ENCODE data around the gene COX6B2.

COX6B2 gene

GRCh38 chr19:55362174-55362989 is 7.9 kb upstream of the COX6B2 start:
- DNase-seq = no peak

- DNase-seq = no peak
These were observed 6.4 kb upstream of the COX6B2 start for GRCh38 chr19:55360902-55361301.

GRCh38 chr19:55358943-55359908 is 4.7 kb upstream of the COX6B2 start:
- DNase-seq = no peak

DNA sequence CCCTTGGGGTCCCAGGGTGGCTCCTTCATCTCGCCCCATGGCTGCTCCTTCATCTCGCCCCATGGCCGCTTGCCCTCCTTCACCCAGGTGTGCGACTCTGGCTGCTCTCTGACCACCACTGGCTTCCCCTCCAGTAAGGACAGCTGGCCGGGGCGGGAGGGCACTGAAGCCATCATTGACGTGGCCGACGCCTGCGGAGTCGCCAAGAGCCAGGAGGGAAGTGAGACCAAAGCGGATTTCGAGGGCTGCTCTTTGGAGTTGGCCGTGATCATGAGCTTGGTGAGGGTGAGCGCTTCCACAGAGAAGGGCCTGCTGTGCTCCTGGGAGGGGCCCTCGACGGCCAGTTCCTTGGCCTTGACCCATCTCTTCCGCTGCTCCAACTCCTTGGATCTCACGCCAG is 4.0 kb upstream of the COX6B2 start:
- no peak for DNase-seq

GRCh38 chr19:55355213-55355821 is 798 bp upstream of the COX6B2 start:
- no peak for DNase-seq

DNA sequence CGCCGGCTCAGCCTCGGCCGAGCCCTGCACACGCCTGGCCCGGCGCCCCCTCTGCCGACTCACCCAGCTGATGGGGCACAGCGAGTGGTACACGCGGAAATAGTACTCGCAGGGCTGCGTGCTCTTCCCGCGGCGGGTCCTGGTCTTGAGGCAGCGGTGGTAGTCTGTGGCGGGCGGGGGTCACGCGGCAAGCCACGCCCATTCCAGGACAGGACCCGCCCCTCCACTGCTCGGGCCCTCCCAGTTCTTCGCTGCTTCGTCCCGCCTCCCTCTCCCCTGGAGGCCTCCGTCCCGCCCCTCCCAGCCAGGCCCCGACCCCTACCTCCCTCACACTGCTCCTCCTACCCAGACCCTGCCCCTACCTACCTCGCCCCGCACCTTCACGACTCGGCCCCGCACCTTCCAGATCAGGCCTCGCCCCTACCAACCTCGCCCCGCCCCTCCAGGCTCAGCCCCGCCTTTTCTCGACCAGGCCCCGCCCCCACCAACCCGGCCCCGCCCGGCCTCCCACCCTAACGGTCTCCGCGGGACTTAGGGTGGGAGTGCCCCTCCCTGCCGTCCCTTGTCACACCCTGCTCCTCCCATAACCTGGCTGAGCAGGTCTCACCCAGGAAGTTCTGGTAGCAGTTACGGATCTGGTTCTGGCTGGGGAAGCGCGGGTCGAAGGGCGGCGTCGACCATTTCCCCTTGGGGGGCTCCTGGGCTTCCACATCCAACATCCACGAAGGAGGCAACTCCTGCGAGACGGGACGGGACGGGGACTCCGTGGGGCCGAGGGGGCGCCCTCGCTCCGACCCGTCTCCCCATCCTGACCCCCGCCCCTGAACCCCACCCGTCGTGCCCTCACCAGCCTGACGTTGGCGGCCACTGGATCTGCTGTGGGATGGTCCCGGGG is 469 bp downstream of the COX6B2 start:
- peak; percentile 49 to 67 for DNase-seq

GRCh38 chr19:55353356-55353802 is 1.1 kb downstream of the COX6B2 start:
- no peak for DNase-seq

DNA sequence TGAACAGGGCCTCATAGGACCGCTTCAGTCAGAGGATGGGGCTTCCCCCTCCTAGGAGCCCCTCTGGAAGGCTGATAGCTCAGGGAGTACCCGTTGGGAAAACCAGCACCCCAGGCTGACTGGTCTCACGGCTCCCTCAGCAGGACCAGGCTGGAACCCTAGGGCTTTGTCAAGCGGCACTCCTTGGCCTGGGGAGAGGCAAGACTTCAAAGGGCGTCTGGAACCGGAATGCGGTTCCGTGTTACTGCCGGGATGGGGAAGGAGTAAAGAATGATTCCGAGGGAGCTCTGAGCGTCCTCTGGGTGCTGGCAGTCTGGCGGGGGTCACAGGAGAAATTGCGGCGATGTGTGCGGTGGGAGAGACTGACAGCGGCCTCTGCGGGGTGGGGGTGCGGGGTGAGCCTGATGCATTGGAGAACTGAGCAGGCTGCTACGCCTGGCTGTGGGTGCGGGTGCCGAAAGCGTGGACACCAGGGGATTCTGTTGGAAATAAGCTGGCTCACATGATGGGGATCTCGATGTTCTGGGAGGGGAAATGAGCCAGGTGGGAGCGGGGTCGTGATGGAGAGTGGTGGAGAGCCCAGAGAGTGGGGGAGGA is 1.9 kb downstream of the COX6B2 start:
- no peak for DNase-seq

DNA sequence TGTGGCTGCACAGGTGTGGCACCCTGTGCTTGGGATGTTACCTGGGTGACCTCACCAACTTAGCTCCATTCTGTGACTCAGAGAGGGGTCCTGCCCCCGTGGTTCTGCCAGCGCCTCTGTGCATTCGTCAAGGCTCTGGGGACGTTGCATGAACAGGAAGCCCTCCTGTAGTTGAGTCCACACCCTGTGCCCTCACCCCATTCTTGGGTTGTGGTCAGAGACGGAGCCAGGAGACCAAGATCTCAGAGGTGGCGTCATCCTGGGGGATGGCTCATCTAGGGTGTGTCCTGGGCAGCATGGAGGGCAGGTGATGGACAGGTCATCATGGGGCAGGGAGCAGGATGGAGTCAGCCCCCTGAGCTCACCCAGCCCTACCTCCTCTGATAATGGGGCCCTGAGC is 2.5 kb downstream of the COX6B2 start:
- DNase-seq = no peak

GRCh38 chr19:55350620-55351315 is 3.8 kb downstream of the COX6B2 start:
- DNase-seq = no peak

DNA sequence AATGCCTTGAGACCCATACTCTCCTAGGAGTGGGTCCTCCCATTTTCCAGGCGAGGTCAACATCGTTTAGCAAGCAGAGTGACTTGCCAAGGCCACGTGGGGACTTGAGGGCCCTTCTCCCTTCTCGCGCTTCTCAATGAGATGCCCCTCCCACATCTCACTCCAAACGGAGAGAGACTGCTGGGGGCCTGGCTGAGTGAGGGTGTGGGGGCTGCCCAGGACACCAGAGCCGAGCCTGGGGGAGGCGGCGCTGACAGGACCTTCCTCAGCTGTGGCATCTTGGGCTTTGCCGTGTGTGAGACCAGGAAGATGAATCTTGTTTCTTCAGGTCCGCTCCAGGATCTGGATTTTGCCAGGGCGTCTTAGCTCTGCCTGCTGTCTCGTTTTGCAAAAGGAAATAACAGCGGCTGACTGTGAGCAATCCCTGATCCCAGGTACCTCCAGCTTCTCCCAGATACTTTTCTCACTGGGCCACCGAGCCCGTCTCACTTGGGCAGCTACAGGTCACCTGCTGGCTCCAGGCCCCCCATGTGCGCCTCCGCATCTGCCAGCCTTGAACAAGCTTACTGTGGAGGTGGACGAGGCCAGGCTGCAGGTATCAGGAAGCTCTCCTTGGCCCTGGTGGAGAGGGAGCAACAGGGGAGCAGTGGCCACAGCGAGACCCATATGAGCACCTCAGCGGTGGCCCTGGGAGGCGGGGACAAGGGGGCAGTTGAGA is 6.0 kb downstream of the COX6B2 start:
- no peak for DNase-seq

DNA sequence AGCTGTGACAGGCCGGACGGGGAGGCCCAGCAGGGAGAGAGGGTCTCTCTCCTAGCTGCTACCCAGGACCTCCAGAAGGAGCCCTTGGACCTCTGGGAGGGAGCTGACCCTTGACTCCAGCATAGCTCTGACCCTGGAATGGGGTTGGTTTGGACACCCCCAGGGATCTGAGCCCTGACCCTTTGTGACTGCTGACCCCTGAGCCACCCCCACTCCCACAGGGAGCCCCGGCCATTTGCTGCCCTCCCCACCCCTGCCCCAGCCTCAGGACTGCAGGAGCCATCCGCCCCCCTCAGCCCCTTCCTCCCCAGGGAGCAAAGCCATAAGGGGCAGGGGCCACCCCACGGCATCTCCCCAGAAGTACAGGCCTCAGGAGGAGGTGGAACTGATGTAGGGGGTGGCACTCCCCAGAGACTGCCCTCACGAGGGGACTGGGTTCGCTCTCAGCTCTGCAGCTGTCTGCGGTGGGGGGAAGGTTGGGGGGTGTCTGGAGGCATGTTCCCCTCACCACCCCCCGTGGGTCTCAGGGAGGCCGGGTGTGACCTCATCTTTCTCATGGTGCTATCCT is 7.0 kb downstream of the COX6B2 start:
- no peak for DNase-seq

- no peak for DNase-seq
These were observed 7.6 kb downstream of the COX6B2 start for GRCh38 chr19:55346725-55347441.

DNA sequence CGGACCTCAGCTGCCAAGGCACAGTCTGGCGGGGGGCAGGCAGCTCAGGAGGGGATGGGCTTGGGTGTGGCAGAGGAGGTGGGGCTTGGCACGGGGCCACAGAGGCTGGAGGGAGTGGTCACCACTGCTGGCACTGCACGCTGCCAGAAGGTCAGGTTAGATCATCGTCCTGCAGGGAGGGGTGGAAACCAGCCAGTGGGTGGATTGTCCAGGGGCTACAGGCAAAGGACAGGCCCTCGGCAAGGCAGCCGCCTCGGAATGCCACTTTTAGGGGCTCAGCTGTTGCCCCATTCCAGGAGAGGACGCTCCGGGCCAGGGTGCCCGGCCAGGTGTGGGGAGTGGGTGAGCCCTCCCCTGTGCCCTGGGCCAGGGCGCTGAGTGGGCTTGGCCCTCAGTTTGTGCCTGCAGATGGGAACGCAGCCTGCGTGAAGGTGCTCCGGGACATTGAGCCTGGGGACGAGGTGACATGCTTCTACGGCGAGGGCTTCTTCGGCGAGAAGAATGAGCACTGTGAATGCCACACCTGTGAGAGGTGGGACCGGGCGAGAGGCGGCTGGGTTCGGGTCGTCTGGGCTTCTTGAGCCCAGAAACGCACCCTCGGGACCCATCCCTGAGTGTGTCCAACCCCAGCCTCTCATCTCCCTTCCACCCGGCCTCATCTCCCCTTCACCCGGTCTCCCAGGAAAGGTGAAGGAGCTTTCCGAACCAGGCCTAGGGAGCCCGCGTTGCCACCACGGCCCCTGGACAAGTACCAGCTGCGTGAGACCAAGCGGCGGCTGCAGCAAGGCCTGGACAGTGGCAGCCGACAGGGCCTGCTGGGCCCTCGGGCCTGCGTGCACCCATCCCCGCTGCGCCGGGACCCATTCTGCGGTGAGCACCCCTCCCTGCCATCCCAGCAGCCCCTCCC is 8.4 kb downstream of the COX6B2 start:
- no peak for DNase-seq

- no peak for DNase-seq
These were observed 9.3 kb downstream of the COX6B2 start for GRCh38 chr19:55345101-55345817.

GRCh38 chr19:55344444-55344843 is 10.1 kb downstream of the COX6B2 start:
- no peak for DNase-seq

Data from activated CD4-positive, alpha-beta T cell treated with anti-CD3 and anti-CD28 coated beads for 4 hours (primary cell).